GM23338 (cell line): Measurements from ENCODE around the gene SNORC.

Experiments used
- CREB1 ChIP-seq: fragments of 250-450 bp; sonication (Bioruptor Pico); IDR thresholded peaks from 2 replicates; pipeline ENCODE4 v1.5.0; 2020; ENCODE audit warnings: low read depth, mild to moderate bottlenecking, moderate library complexity
- ETS1 ChIP-seq: IDR thresholded peaks from 2 replicates; pipeline ENCODE4 v1.6.1; 2016; ENCODE audit warnings: antibody characterized with exemption
- EZH2 ChIP-seq: fragments of 200-600 bp; sonication (generic); IDR thresholded peaks from one replicate; pipeline ENCODE4 v1.8.0; 2017; ENCODE audit warnings: antibody characterized with exemption, mild to moderate bottlenecking, low read depth; ENCODE audit not compliant: unreplicated experiment
- EZH2phosphoT487 ChIP-seq: fragments of 200-600 bp; sonication (generic); IDR thresholded peaks from one replicate; pipeline ENCODE4 v1.8.1; 2018; ENCODE audit warnings: antibody characterized with exemption; ENCODE audit not compliant: unreplicated experiment
- JUNB ChIP-seq: IDR thresholded peaks from one replicate; pipeline ENCODE4 v1.6.1; 2016; ENCODE audit warnings: antibody characterized with exemption; ENCODE audit not compliant: unreplicated experiment
- NANOG ChIP-seq: IDR thresholded peaks from 2 replicates; pipeline ENCODE4 v1.6.1; 2016; ENCODE audit warnings: antibody characterized with exemption, borderline replicate concordance
- POLR2AphosphoS5 ChIP-seq: IDR thresholded peaks from 2 replicates; pipeline ENCODE4 v1.6.1; 2016; ENCODE audit warnings: antibody characterized with exemption, low read depth
- REST ChIP-seq: IDR thresholded peaks from one replicate; pipeline ENCODE4 v1.6.1; 2018; ENCODE audit warnings: antibody characterized with exemption; ENCODE audit not compliant: unreplicated experiment
- STAT1 ChIP-seq: IDR thresholded peaks from one replicate; pipeline ENCODE4 v1.6.1; 2016; ENCODE audit warnings: antibody characterized with exemption; ENCODE audit not compliant: unreplicated experiment
- ZNF331 ChIP-seq: fragments of 250-450 bp; sonication (Bioruptor Pico); IDR thresholded peaks from 2 replicates; pipeline ENCODE4 v1.5.0; 2020; ENCODE audit warnings: low read depth, mild to moderate bottlenecking, moderate library complexity
- TF ChIP-seq, protein P1 (sequence below), 2 experiments: fragments of 200-600 bp in 1 of 2; sonication (generic) in 1 of 2; conservative IDR thresholded peaks; 2 replicates each; pipeline versions ENCODE4 v1.5.1 to v1.6.1; 2016 to 2017; ENCODE audit warnings: antibody characterized with exemption in 2 of 2, low read depth in 2 of 2, mild to moderate bottlenecking in 2 of 2, moderate library complexity in 1 of 2

DNA sequence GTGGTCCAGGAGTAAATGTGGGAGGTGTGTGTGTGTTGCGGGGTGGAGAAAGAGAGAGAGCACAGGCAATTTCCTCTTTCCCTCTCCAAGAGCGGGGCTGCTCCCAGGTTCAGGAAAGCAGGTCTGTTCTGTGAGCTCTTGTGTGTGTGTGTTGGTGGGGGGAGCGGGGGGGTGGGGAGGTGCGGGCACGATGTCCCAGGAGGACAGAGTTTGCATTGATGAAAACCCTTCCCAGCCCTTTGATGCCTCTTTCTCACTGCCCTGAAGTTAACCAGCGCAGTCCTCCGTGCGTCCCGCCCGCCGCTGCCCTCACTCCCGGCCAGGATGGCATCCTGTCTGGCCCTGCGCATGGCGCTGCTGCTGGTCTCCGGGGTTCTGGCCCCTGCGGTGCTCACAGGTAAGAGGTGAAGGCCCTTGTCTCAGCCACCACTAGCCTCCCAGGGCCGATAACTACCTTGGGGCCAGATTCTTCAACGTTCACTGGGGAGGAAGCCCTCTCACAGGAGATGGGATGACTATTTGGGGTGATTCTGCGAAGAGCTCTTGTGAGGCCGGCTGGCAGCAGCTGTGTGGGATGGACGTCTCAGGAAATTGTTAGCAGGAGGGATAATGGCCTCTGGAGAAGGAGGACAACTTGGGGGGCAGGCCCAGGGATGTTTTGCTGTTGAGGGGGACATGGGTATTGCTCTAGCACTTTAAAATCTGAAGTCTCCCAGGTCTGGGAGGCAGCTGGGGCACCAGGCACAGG is at the start of gene SNORC:
- no peak for TF ChIP-seq EZH2
- TF ChIP-seq, protein P1, sequence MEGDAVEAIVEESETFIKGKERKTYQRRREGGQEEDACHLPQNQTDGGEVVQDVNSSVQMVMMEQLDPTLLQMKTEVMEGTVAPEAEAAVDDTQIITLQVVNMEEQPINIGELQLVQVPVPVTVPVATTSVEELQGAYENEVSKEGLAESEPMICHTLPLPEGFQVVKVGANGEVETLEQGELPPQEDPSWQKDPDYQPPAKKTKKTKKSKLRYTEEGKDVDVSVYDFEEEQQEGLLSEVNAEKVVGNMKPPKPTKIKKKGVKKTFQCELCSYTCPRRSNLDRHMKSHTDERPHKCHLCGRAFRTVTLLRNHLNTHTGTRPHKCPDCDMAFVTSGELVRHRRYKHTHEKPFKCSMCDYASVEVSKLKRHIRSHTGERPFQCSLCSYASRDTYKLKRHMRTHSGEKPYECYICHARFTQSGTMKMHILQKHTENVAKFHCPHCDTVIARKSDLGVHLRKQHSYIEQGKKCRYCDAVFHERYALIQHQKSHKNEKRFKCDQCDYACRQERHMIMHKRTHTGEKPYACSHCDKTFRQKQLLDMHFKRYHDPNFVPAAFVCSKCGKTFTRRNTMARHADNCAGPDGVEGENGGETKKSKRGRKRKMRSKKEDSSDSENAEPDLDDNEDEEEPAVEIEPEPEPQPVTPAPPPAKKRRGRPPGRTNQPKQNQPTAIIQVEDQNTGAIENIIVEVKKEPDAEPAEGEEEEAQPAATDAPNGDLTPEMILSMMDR (conservative IDR thresholded peaks at IDR 0.05; ENCODE audit: low read depth in 2 of 2) = no peak
- TF ChIP-seq EZH2phosphoT487 = no peak
- no peak for TF ChIP-seq ETS1
- TF ChIP-seq STAT1 = no peak
- no peak for TF ChIP-seq REST
- TF ChIP-seq POLR2AphosphoS5 = no peak
- no peak for TF ChIP-seq CREB1 (CRISPR knock-in tag)
- no peak for TF ChIP-seq JUNB
- TF ChIP-seq ZNF331 (CRISPR knock-in tag) = no peak
- TF ChIP-seq NANOG = no peak
